Measurements from ENCODE around the gene UAP1.
"Not testable (repeated sequence)": the region's sequence is repeated elsewhere in the genome, so short reads cannot be mapped to it uniquely, and the experiment has no call there.

UAP1 gene

DNA sequence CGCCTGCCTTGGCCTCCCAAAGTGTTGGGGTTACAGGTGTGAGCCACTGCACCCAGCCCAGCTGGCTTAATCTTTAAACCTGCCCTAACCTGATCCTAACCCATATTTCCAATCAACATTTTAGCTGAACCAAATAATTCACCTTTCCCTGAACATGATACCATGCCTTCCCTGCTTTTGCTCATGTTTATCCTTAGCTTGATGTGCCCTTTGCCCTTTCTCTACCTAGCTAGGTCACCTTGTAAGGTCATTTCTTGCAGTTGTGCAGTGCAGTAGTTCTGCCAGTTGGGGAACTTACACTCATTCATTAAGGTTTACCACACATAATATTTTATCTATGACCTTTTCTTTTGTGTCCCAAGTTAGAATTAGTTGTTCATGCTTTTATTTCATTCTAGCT lies 5.3 kb downstream of the UAP1 start:
- DNase-seq: no peak

DNA sequence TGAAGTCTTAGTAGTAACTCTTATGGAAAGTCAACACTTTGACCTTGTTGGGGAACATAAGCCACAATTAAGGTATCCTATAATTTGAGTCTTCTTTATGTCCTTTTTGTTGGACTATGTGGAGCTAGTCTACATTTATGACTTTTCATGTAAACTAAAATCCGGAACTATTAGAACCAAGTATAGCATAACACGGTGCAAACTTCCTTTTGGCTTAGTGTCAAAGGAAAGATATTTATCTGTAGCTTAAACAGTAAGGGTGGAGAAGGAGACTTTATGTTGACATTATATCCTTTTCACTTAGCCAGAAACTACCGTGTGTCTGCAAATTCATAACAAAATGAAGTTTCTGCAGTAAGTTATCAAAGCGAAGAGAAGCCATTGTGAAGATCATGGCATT lies 7.3 kb downstream of the UAP1 start:
- no peak for DNase-seq

GRCh38 chr1:162570718-162571117 lies 9.2 kb downstream of the UAP1 start:
- DNase-seq: no peak

DNA sequence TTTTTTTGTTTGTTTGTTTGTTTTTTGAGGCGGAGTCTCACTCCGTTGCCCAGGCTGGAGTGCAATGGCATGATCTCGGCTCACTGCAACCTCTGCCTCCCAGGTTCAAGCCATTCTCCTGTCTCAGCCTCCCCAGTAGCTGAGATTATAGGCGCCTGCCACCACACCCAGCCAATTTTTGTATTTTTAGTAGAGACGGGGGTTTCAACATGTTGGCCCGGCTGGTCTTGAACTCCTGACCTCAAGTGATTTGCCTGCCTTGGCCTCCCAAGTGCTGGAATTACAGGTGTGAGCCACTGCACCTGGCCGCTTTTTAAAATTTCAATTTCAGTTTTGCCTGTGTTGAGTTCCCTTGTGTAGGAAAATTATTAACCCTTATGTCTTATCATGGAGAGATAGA lies 9.6 kb downstream of the UAP1 start:
- DNase-seq: not testable (repeated sequence)

GRCh38 chr1:162571696-162572095 lies 10.2 kb downstream of the UAP1 start:
- no peak for DNase-seq

GRCh38 chr1:162573136-162573535 lies 11.6 kb downstream of the UAP1 start:
- DNase-seq: no peak

- no peak for DNase-seq
Observed at GRCh38 chr1:162578071-162578700, 16.7 kb downstream of the UAP1 start.

DNA sequence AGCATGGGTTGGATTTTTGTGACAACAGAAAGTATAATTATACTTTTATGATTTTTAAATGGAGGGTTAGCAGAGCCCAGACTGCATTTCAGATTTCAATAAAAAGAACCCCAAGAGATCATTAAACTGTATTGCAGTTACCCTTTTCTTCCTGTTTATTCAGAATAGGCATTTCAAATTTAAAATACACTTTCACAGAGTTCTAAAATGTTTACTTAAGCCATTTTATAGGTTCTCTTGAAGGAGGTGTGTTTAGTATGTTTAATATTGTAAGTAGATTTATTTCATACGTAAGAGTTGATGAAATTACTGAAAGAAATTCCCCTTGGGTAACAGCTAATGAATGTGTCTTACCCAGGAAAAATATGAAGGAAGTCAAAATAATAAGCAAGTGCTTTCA lies 17.4 kb downstream of the UAP1 start:
- no peak for DNase-seq

GRCh38 chr1:162580308-162580707 lies 18.8 kb downstream of the UAP1 start:
- DNase-seq: no peak

GRCh38 chr1:162582901-162583300 lies 21.4 kb downstream of the UAP1 start:
- DNase-seq: not testable (repeated sequence)

DNA sequence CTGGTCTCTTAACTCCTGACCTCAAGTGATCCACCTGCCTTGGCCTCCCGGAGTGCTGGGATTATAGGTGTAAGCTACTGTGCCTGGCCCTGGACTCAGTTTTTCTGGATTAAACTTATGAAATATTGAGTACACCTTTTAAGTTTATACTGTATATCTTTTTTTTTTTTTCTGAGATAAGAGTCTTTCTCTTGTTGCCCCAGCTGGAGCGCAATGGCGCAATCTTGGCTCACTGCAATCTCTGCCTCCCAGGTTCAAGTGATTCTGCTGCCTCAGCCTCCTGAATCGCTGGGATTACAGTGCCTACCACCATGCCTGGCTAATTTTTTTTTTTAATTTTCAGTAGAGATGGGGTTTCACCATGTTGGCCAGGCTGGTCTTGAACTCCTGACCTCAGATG lies 23.6 kb downstream of the UAP1 start:
- DNase-seq: not testable (repeated sequence)

GRCh38 chr1:162587347-162587746 lies 25.8 kb downstream of the UAP1 start:
- DNase-seq: no peak

DNA sequence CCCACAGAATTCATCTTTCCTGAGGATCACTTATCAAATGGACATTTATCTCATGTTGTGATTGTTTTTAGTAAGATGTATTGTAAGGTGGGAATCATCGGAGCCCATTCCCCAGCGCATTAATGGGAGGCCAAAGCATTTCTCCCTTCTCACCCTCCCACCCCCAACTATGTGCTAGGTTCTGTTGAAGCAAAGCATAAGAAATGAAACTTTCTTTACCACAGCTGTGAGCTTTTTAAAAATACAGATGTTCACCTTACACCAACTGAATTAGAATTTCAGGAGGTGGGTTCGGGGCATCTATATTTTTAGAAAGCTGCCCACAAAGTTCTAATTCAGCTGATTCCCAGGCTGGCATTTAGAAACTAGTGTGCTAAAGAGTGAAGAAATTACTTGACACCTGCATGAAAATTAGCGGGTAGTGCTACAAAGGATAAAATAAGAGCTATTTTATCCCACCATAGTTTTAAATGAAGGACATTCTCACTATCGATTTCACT lies 26.3 kb downstream of the UAP1 start:
- no peak for DNase-seq

DNA sequence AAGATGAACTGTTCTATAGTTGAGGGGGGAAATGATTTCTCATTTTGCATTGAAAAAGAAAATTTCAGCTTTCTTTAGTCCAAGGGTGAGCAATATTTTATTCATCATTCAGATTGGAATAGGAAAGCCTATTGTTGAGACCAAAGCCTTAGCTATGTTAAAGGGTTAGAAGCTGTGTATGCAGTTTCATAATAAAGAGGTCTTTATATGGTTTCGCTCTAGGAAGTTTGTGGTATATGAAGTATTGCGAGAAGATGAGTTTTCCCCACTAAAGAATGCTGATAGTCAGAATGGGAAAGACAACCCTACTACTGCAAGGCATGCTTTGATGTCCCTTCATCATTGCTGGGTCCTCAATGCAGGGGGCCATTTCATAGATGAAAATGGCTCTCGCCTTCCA lies 28.6 kb downstream of the UAP1 start:
- no peak for DNase-seq

GRCh38 chr1:162590686-162591085 lies 29.2 kb downstream of the UAP1 start:
- no peak for DNase-seq

DNA sequence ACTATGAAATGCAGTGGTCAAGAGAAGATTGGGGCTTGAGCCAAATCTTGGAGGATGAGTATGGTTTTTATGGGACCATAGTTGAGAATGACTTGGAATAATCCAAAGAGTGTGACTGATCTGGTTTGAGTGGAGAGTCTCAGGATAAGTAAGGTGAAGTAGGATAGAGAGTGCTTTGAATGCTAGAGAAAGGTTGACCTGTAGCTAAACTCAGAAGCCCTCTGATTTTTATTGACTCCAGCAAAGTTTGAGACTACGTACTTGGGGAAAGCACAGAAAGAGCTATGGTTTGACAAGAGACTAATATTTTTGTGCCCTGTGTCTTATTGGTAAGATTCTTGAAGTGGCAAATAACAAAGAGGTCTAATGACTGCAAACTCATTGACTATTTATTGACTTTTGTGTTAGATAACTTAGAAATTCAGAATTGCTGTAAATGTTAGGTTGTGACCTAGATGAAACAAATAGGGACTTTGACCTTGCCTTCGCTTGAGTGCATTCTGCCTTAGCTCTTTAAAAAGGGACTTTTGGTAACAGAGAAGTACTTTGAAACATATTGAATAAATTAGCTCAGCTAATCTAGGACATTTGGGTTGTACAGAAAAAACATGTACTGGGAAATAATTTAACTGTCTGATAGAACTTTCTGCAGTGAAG lies 35.1 kb downstream of the UAP1 start:
- no peak for DNase-seq

- no peak for DNase-seq
Observed at GRCh38 chr1:162599451-162599850, 37.9 kb downstream of the UAP1 start.

DNA sequence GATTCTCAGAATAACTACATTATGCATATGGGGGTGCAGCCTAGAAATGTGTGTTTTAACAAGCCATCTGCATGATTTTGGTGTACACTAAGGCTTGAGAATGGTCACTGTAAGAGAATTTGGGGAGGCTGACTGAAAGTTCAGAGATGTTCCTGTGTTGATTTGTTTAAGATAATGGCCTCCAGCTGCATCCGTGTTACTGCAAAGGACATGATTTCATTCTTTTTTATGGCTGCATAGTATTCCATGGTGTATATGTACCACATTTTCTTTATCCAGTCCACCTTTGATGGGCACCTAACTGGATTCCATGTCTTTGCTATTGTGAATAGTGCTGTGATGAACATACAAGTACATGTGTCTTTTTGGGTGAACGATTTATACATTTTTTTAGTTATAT lies 41.6 kb downstream of the UAP1 start:
- DNase-seq: not testable (repeated sequence)

- no peak for DNase-seq
Observed at GRCh38 chr1:162605225-162605927, 43.9 kb downstream of the UAP1 start.

- no peak for DNase-seq
Observed at GRCh38 chr1:162609306-162609705, 47.8 kb downstream of the UAP1 start.

GRCh38 chr1:162612606-162613400 lies 51.3 kb downstream of the UAP1 start:
- no peak for DNase-seq

- no peak for DNase-seq
Observed at GRCh38 chr1:162616848-162617247, 55.3 kb downstream of the UAP1 start.

DNA sequence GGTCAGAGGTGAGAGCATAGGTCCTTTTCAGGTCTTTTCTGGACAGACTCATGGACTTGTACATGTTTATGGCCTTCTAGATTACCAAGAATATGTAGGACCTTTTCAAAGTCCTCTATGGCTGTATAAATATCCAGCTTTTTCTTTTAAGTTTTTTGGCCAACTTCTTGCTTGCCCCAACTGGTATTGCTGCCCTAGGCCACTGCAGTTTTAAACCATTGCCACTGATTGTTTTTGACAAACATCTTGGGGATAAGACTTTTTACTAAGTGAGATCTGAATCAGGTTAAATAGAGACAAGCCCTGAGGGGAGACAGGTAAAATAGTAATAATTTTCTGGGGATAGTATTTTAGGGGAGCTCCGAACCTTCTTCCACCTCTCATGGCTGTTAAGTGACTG lies 56.0 kb downstream of the UAP1 start:
- DNase-seq: no peak
